HCEC 1CT (cell line): ENCODE results near the gene ARL9.

Experiments used
- DNase-seq: peaks from one replicate; pipeline ENCODE4 v3.0.0-alpha.2; 2017

ARL9 gene

GRCh38 chr4:56532239-56532638 lies 26.6 kb downstream of the ARL9 start:
- DNase-seq: no peak

- DNase-seq: no peak
Measured at GRCh38 chr4:56535915-56536314, 30.3 kb downstream of the ARL9 start.

GRCh38 chr4:56537147-56537546 lies 31.6 kb downstream of the ARL9 start:
- no peak for DNase-seq

GRCh38 chr4:56540826-56541225 lies 35.2 kb downstream of the ARL9 start:
- DNase-seq: no peak

GRCh38 chr4:56544573-56545131 lies 39.1 kb downstream of the ARL9 start:
- peak; percentile 43 for DNase-seq

GRCh38 chr4:56550642-56551041 lies 45.1 kb downstream of the ARL9 start:
- no peak for DNase-seq

- no peak for DNase-seq
Measured at GRCh38 chr4:56551516-56551915, 45.9 kb downstream of the ARL9 start.

- no peak for DNase-seq
Measured at GRCh38 chr4:56552273-56552672, 46.7 kb downstream of the ARL9 start.

- DNase-seq: no peak
Measured at GRCh38 chr4:56570041-56570440, 64.5 kb downstream of the ARL9 start.
